Measurements from ENCODE around the gene NPPB. TPM values are rescaled to one million over a fixed set of nuclear protein-coding genes. Genes with fewer than 3 reads are reported as not detected.

The NPPB gene
- total and polyA plus RNA-seq, 9 of the 15 experiments (the other 6 are each of a cell fraction or from before 2014, with no cell fraction given), result not detected

GRCh38 chr1:11825131-11825530, 33.6 kb downstream of the NPPB start:
- H3K27ac ChIP-seq (ENCODE audit: extremely low read depth, low read depth, low read length), result no peak overlapping the region
- intact Hi-C loops (cut with micrococcal nuclease), result no loop called here
- H3K9me1 ChIP-seq (ENCODE audit: control insufficient read depth, insufficient read depth, low read length), result no peaks in the 10 kb centered on the region
- no peaks in the 10 kb centered on the region for H3K79me2 ChIP-seq (ENCODE audit: control insufficient read depth, insufficient read depth, low read length)
- H4K20me1 ChIP-seq (replicated peaks; ENCODE audit: control insufficient read depth, insufficient read depth, low read length), result no peaks in the 10 kb centered on the region
- no peaks in the 10 kb centered on the region for H3K4me1 ChIP-seq (replicated peaks in 1 of 2; ENCODE audit: control insufficient read depth in 2 of 2, insufficient read depth in 2 of 2, low read length in 2 of 2)
- in situ Hi-C loops (cut with MboI), result no loop called here
- H3K4me3 ChIP-seq, result no peak overlapping the region
- no peaks in the 10 kb centered on the region for H3K9me3 ChIP-seq (replicated peaks; ENCODE audit: control insufficient read depth, insufficient read depth, low read depth, low read length)
- ATAC-seq (no peak), DNase-seq (ENCODE audit: extremely low read depth in 1 of 4, low spot score in 3 of 4) (no peak), FAIRE-seq (no peak)
- H2AFZ ChIP-seq (ENCODE audit: low read depth, low read length), result no peak overlapping the region
- no peak for TF ChIP-seq MTA1 (IDR thresholded peaks at IDR 0.05; ENCODE audit: borderline replicate concordance)
- no peak for TF ChIP-seq ZNF79 (CRISPR knock-in tag; IDR thresholded peaks at IDR 0.05; ENCODE audit: low read depth)
- TF ChIP-seq THAP7 (CRISPR knock-in tag; IDR thresholded peaks at IDR 0.05), result no peak
- TF ChIP-seq ETS2 (tag; IDR thresholded peaks at IDR 0.05; ENCODE audit: borderline replicate concordance, poor library complexity, severe bottlenecking), result no peak
- TF ChIP-seq ZNF609 (CRISPR knock-in tag; IDR thresholded peaks at IDR 0.05; ENCODE audit: borderline replicate concordance), result no peak
- no peak for TF ChIP-seq USF1 (CRISPR knock-in tag; IDR thresholded peaks at IDR 0.05)
- no peak for TF ChIP-seq RBBP5 (IDR thresholded peaks at IDR 0.05; ENCODE audit: borderline replicate concordance, insufficient read depth, low read length, poor library complexity, severe bottlenecking)
- no peak for TF ChIP-seq CLOCK (CRISPR knock-in tag; IDR thresholded peaks at IDR 0.05; ENCODE audit: borderline replicate concordance)
- no peak overlapping the region for H3K4me2 ChIP-seq (ENCODE audit: insufficient read depth, low read length)
- ChIA-PET POLR2A (interaction anchor here (0.6 to 3.4 kb wide), 6 partner anchors 10 to 84 kb away, joined by 3 to 41 read pairs (median 6); partner anchors contain the start of gene CLCN6), CTCF (ENCODE audit: low intra/inter-chr PET ratio) (no interaction called here)
- no peaks in the 10 kb centered on the region for H3K27me3 ChIP-seq (ENCODE audit: control insufficient read depth in 2 of 2, insufficient read depth in 2 of 2, low read length in 2 of 2)
- BruUV-seq (replicated peaks), result no TSS peak
- WGBS (ENCODE audit: insufficient coverage, low coverage, missing lambda C conversion rate), result 86% methylated on average over 7 of the region's 7 CpGs
- H3K36me3 ChIP-seq (ENCODE audit: control insufficient read depth, insufficient read depth, low read length), result peaks cover 83% of the 10 kb centered on the region
- H3K9ac ChIP-seq (ENCODE audit: insufficient read depth in 1 of 2, low read depth in 2 of 2, low read length in 2 of 2), result peak overlapping the region in 1 of 2 experiments; percentile 40; a peak in 2 of 4 replicates

Data from K562 (cell line).